Activated naive CD4-positive, alpha-beta T cell (primary cell): Measurements from ENCODE around the gene SIM2.

ENCODE experiments used
- DNase-seq, 4 experiments: peaks; one replicate each; lab custom pipeline; 2025; lab: John Stamatoyannopoulos, UW

Gene SIM2

GRCh38 chr21:36699546-36700294 is 805 bp downstream of the SIM2 start:
- no peak for DNase-seq

- no peak for DNase-seq
Measured at GRCh38 chr21:36700295-36700970, 1.5 kb downstream of the SIM2 start.

GRCh38 chr21:36700971-36701755 is 2.2 kb downstream of the SIM2 start:
- DNase-seq, result no peak

- no peak for DNase-seq
Measured at GRCh38 chr21:36701756-36702621, 3.1 kb downstream of the SIM2 start.

GRCh38 chr21:36702622-36702968 is 3.7 kb downstream of the SIM2 start:
- DNase-seq, result no peak

- no peak for DNase-seq
Measured at GRCh38 chr21:36703123-36703522, 4.2 kb downstream of the SIM2 start.

GRCh38 chr21:36703626-36704280 is 4.8 kb downstream of the SIM2 start:
- no peak for DNase-seq

GRCh38 chr21:36704281-36704957 is 5.5 kb downstream of the SIM2 start:
- DNase-seq, result no peak

- no peak for DNase-seq
Measured at GRCh38 chr21:36704958-36705678, 6.2 kb downstream of the SIM2 start.

- DNase-seq, result no peak
Measured at GRCh38 chr21:36705679-36706481, 7.0 kb downstream of the SIM2 start.

- DNase-seq, result no peak
Measured at GRCh38 chr21:36706482-36706852, 7.6 kb downstream of the SIM2 start.

GRCh38 chr21:36706951-36707762 is 8.2 kb downstream of the SIM2 start:
- DNase-seq, result no peak

GRCh38 chr21:36707763-36708285 is 8.9 kb downstream of the SIM2 start:
- no peak for DNase-seq

- DNase-seq, result no peak
Measured at GRCh38 chr21:36708286-36709029, 9.5 kb downstream of the SIM2 start.

- no peak for DNase-seq
Measured at GRCh38 chr21:36709030-36709867, 10.3 kb downstream of the SIM2 start.

- DNase-seq, result no peak
Measured at GRCh38 chr21:36709868-36710728, 11.2 kb downstream of the SIM2 start.
